NT2/D1 (cell line): Measurements from ENCODE around the gene SLC1A2.

Experiments used
- DNase-seq: peaks from one replicate; pipeline ENCODE4 v3.0.0-alpha.2; 2011; ENCODE audit warnings: low read depth, low spot score
- H3K27me3 ChIP-seq: 2 replicates; pipeline ENCODE4 v1.6.0; 2011; ENCODE audit warnings: mild to moderate bottlenecking; ENCODE audit not compliant: insufficient read length, insufficient read depth
- H3K36me3 ChIP-seq: 2 replicates; pipeline ENCODE4 v1.6.1; 2011; ENCODE audit warnings: mild to moderate bottlenecking, low read length, mixed read lengths; ENCODE audit not compliant: insufficient read depth, insufficient read length
- H3K4me1 ChIP-seq: 2 replicates; pipeline ENCODE4 v1.5.1; 2011; ENCODE audit not compliant: insufficient read depth, insufficient read length
- H3K4me3 ChIP-seq: 2 replicates; pipeline ENCODE4 v1.5.1; 2011; ENCODE audit warnings: low read depth; ENCODE audit not compliant: insufficient read length
- H3K9ac ChIP-seq: 2 replicates; pipeline ENCODE4 v1.6.0; 2011; ENCODE audit warnings: low read depth; ENCODE audit not compliant: insufficient read length
- H3K9me3 ChIP-seq: 2 replicates; pipeline ENCODE4 v1.5.1; 2011; ENCODE audit warnings: mild to moderate bottlenecking, low read length; ENCODE audit not compliant: insufficient read depth
- SUZ12 ChIP-seq: IDR thresholded peaks from 2 replicates; pipeline ENCODE4 v1.6.1; 2011; ENCODE audit not compliant: insufficient read length, insufficient read depth; ENCODE audit errors: extremely low read depth
- YY1 ChIP-seq: IDR thresholded peaks from 2 replicates; pipeline ENCODE4 v1.6.1; 2011; ENCODE audit not compliant: insufficient read length, insufficient read depth
- ZNF274 ChIP-seq: IDR thresholded peaks from 2 replicates; pipeline ENCODE4 v1.6.1; 2011; ENCODE audit warnings: mild to moderate bottlenecking, low read depth, low read length

SLC1A2 gene

DNA sequence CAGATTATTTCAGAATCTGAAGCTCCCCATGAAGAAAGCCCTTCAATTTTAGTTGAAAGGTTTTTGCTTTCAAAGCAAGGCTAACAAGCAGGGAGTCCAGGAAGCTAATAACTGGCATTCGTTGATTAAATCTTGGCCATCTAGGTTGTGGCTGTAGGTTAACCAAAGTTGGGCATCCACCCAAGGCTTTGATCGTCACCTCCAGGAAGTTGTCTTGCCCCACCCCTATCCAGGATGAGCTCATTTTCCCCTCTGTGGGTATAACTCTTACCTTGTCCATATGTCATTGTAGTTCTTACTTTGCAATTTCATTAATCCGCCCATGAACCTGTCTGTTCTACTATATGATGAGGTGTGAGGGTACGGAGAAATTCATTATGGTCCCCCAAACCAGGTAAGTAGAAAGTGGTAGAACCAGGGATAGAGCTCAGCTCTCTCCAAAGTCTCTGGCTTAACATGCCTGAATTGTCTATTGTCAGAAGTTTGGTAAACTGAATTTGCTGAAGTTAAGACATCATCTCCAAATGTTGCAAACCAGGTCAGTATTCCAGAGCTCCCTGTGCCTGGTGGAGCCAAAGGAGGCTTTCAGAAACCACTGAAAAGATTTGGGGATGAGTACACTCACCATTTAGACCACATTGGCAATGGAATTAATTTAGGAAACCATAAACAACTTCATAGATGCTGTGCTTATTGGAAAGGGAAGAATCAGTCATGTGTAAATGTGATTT is 183.3 kb downstream of the SLC1A2 start:
- no peaks in the 10 kb centered on the region for H3K4me1 ChIP-seq
- H3K27me3 ChIP-seq: no peaks in the 10 kb centered on the region
- no peak overlapping the region for H3K9ac ChIP-seq
- H3K4me3 ChIP-seq: no peak overlapping the region
- TF ChIP-seq YY1 (no peak), ZNF274 (no peak), SUZ12 (no peak)
- no peaks in the 10 kb centered on the region for H3K9me3 ChIP-seq
- DNase-seq: no peak
- peaks cover 6% of the 10 kb centered on the region for H3K36me3 ChIP-seq

DNA sequence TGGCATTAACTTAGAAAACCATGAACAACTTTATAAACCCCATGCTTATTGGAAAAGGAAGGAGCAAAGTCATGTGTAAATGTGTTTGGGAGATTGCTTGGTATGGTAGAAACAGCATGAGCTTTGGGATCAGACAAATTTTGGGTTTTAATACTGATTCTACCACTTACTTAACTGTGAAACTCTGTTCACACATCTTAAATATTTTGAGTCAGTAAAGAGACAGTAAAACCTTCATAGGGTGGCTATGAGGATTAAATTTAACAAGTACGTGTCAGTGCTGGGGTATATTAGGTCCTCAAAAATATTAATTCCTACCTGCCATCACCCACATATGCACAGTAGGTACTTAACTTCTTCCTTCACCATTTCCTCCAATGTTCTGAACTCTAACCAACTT is 183.9 kb downstream of the SLC1A2 start:
- Histone ChIP-seq H3K4me1 (no peaks in the 10 kb centered on the region), H3K9ac (no peak overlapping the region), H3K36me3 (peaks cover 12% of the 10 kb centered on the region), H3K4me3 (no peak overlapping the region), H3K27me3 (no peaks in the 10 kb centered on the region), H3K9me3 (no peaks in the 10 kb centered on the region)
- TF ChIP-seq YY1: no peak
- TF ChIP-seq ZNF274: no peak
- no peak for TF ChIP-seq SUZ12
- no peak for DNase-seq

DNA sequence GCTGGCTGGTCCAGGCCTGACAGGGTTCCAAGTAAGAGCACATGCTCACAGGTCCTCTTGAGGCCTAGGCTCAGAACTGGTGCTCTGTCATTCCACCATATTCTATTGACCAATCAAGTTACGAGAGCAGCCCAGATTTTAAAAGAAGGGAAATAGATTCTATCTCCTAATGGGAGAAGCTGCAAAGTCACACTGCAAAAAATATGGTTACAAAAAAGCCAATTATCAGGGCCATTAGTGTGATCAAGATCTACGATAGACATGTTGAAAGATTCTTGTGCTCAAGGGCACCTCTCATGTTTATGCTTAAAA is 184.2 kb downstream of the SLC1A2 start:
- Histone ChIP-seq H3K4me3 (no peak overlapping the region), H3K9ac (no peak overlapping the region), H3K36me3 (peaks cover 16% of the 10 kb centered on the region), H3K9me3 (no peaks in the 10 kb centered on the region), H3K4me1 (no peaks in the 10 kb centered on the region), H3K27me3 (no peaks in the 10 kb centered on the region)
- no peak for DNase-seq
- no peak for TF ChIP-seq YY1
- TF ChIP-seq SUZ12: no peak
- no peak for TF ChIP-seq ZNF274

DNA sequence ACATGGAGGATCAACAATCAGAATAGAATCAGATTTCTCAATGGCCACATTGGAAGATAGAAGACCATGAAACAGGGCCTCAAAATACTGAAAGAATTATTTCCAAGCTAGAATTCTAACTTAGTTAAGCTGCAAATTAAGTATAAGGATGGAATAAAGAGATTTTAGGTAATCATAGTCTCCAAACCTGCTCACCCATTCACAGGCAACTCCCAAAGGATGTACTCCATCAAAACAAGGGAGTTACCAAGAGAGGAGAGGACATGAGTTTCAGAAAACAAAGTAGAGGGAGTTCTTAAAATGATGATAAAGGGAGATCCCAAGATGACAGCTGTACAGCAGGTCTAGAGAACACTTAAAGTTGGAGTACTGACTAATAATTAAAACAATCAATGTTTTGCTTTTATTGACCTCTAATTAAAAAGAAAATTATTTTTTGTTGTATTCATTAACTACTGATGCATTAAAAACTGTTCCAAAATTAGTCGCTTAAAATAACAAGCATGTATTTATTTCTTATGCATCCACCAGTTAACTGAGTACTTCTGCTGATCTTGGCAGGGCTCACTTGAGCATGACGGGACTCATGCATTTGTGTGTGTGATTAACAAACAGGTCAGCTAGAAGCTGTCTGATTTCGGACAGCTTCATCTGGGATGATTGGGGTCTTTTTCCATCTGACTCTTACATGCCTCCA is 184.8 kb downstream of the SLC1A2 start:
- H3K9ac ChIP-seq: no peak overlapping the region
- TF ChIP-seq SUZ12 (no peak), ZNF274 (no peak), YY1 (no peak)
- no peak overlapping the region for H3K4me3 ChIP-seq
- H3K9me3 ChIP-seq: no peaks in the 10 kb centered on the region
- H3K27me3 ChIP-seq: no peaks in the 10 kb centered on the region
- H3K4me1 ChIP-seq: no peaks in the 10 kb centered on the region
- H3K36me3 ChIP-seq: peaks cover 18% of the 10 kb centered on the region
- DNase-seq: no peak

DNA sequence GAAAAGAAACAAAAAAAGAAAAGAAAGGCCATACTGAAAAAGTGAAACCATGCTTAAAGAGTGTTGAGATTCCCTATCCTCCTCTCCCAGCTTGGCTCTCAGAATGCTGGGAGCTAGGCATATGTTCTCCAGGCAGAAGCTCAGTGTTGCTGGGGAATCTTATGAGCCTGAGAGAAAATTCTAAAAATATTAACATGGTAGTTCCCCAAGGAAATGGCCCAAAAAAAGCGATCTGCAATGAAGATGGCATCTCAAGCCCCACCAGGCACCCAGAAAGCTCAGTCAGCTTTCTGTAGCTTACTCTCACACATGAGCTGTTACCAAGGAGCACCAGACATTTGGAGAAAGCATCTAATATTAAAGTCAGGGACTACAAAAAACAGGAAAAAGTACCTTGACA is 185.8 kb downstream of the SLC1A2 start:
- Histone ChIP-seq H3K9ac (no peak overlapping the region), H3K4me1 (no peaks in the 10 kb centered on the region), H3K36me3 (peaks cover 29% of the 10 kb centered on the region), H3K4me3 (no peak overlapping the region), H3K27me3 (no peaks in the 10 kb centered on the region), H3K9me3 (no peaks in the 10 kb centered on the region)
- no peak for DNase-seq
- TF ChIP-seq YY1 (no peak), SUZ12 (no peak), ZNF274 (no peak)

DNA sequence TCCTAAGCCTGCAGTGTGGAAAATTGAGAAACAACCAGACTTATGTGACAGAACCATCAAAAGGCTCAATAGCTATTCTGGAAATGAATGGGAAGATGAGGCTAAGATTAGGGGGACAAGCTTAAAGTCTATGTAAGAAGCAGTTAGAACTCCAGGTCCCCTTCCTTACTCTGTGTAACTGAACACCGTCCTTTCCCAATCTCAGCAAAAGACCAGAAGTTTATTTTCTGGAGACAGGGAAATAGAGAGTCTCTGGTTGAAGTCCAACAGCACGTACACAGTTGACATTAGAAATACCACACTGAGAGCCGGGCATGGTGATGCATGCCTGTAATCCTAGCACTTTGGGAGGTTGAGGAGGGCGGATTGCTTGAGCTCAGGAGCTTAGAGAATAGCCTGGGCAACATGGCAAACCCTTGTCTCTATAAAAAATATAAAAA is 186.4 kb downstream of the SLC1A2 start:
- H3K4me1 ChIP-seq: no peaks in the 10 kb centered on the region
- DNase-seq: no peak
- H3K27me3 ChIP-seq: no peaks in the 10 kb centered on the region
- peaks cover 32% of the 10 kb centered on the region for H3K36me3 ChIP-seq
- H3K9me3 ChIP-seq: no peaks in the 10 kb centered on the region
- H3K9ac ChIP-seq: no peak overlapping the region
- H3K4me3 ChIP-seq: no peak overlapping the region
- TF ChIP-seq YY1 (no peak), ZNF274 (no peak), SUZ12 (no peak)

DNA sequence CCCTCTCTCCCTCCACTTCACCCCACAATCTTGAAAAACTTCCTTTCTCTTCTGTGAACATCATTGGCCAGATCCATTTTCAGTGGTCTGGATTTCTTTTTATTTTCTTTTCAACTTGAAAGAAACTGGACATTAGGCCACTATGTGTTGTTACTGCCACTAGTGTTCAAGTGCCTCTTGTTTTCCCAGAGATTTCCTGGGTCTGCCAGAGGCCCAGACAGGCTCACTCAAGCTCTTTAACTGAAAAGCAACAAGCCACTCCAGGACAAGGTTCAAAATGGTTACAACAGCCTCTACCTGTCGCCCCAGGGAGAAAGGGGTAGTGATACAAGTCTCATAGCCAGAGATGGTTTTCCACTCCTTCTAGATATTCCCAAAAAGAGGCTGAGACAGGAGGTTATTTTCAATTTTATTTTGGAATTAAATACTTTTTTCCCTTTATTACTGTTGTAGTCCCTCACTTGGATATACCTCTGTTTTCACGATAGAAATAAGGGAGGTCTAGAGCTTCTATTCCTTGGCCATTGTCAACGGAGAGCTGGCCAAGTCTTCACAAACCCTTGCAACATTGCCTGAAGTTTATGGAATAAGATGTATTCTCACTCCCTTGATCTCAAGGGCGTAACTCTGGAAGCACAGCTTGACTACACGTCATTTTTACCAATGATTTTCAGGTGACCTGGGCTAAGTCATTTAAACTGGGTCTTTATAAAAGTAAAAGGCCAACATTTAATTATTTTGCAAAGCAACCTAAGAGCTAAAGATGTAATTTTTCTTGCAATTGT is 188.1 kb downstream of the SLC1A2 start:
- H3K9me3 ChIP-seq: no peaks in the 10 kb centered on the region
- no peaks in the 10 kb centered on the region for H3K4me1 ChIP-seq
- no peak overlapping the region for H3K9ac ChIP-seq
- H3K27me3 ChIP-seq: no peaks in the 10 kb centered on the region
- DNase-seq: no peak
- no peak for TF ChIP-seq YY1
- no peak for TF ChIP-seq ZNF274
- no peak for TF ChIP-seq SUZ12
- H3K36me3 ChIP-seq: peaks cover 33% of the 10 kb centered on the region
- H3K4me3 ChIP-seq: no peak overlapping the region
